ENCODE results near the gene TOP3A.

- TF ChIP-seq POLR2A (IDR thresholded peaks at IDR 0.05; ENCODE audit: low read depth, low read length) (no peak), POLR2AphosphoS5 (IDR thresholded peaks at IDR 0.05; ENCODE audit: low read depth, low read length) (no peak), TAF1 (IDR thresholded peaks at IDR 0.05; ENCODE audit: low read depth, low read length) (no peak), POU2F2 (IDR thresholded peaks at IDR 0.05; ENCODE audit: low read depth, low read length) (no peak), SPI1 (IDR thresholded peaks at IDR 0.05; ENCODE audit: low read depth, low read length) (no peak)
Measured at GRCh38 chr17:18361837-18362697, 47.3 kb upstream of the TOP3A start.

Measured in GM12891 (cell line).